GM18502 (cell line): ENCODE results near the gene PLS1.
"Not testable (repeated sequence)": the region's sequence is repeated elsewhere in the genome, so short reads cannot be mapped to it uniquely, and the experiment has no call there.

Experiments used
- ATAC-seq: cut with Tn5 transposase; IDR thresholded peaks from one replicate; pipeline ENCODE4 v1.9.1; 2021; ENCODE audit warnings: mild to moderate bottlenecking; ENCODE audit not compliant: unreplicated experiment, poor library complexity

The PLS1 gene

DNA sequence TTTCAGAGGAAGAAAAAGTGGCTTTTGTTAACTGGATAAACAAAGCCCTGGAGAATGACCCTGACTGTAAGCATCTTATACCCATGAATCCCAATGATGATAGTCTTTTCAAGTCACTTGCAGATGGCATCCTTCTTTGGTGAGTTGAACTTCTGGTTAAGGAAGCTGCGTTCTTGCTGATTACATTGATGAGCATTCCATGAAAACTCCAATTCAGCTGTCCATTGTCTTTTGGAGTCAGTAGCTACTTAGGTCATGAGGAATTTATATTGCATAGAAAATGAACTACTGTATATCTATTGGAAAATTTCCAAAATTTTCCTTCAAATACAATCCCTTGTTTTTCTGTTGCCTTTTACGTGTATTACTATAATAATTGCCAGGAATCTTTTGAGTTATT is 80.0 kb downstream of the PLS1 start:
- ATAC-seq = no peak

DNA sequence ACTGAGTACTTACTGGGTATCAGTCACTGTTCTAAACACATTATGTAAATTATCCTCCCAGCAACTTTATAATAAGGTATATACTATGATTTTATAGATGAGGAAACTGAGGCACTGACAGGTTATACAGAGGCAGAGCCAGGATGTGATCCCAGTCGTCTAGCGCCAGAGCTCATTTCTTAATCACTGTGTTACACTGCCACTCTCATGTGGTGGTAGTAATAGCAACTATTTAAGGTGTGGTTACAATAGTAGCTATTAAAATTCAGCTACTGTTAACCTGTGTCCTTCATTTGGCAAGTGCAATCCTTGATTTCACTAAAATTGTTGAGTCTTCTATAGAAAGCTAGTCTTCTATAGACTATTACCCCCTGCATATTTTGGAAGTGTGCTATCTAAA is 84.5 kb downstream of the PLS1 start:
- ATAC-seq = no peak

DNA sequence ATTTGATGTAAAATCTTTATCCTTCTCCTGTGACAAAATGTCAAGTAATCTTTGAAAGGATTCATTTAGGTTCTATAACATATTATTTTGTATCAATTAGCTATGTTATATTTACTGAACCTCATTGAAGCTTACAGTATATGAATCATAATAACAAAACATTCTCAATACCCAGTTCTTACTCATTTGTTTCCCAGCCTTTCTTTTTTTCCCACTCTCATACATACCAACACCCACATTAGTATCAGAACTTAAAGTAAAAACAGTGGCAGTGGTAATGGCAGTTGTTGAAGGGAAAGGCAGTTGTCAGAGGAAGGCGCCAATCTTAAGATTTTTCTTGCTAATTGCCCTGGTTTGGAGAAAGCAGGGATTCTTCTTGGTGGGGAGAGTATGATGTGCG is 94.4 kb downstream of the PLS1 start:
- ATAC-seq = no peak

DNA sequence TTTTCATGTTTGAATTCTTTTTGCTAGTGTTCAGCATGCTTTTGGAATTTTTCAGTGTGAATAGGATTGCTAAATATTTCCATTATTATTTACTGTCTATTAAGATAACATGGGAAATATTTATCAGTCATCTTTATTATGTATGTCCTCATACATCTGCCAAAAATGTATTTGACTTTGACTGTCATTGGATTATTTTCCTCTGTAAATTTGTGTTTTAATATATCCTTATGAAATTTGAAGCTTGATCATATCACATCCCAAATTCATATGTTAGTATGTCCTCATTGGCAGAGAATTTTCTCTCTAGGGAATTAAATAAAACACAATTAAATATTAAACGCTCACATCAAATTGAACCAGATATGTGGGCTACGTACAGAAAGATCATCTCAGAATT is 95.3 kb downstream of the PLS1 start:
- ATAC-seq = no peak

DNA sequence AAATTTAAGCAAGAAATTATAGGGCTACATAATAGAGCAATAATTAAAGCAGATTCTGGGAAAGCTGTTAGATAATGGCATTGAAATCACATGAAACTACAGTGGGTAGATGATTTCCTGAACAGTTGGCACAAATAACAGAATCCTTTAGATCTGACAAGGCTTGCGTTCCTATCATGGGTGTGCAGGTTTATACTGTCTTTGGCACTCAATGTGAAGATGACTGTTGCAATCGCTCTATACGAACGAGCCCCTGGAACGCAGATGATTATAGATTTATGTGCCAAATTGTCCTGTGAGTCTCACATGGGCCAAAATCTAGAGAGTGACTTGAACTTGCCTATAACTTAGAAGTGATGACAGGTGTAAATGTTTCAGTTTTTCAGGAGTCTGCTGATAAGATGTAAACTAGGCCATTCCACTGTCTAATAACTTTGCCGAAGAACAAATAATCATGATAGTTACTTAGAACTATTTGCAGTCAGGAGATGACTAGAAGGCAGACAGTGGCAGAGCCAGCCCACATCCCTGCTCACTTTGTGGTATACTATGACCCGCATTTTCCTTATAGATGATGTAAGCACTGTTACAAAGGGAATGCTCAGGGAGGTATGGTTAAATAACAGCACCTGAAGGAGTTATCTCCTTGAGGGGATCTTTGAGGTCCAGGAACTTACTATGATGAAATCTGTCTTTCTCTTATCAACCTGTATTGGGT is 97.1 kb downstream of the PLS1 start:
- ATAC-seq = no peak

DNA sequence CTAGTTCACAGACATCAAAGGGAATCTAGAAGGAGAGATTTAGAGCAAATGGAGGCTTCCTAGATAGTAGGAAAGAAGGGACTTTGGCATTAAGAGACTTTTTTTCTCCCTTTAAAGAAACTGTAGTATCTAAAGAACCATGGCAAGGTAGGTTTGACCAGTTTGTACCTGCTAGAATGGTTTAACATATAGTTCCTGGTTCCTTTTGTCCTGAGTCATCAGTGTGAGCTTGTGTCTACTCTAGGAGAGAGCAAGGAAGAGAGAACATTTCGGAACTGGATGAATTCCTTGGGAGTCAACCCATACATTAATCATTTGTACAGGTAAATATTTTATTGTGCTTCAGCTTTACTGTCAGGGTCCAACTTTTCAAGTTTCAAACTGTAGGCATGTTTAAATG is 98.0 kb downstream of the PLS1 start:
- ATAC-seq = no peak

DNA sequence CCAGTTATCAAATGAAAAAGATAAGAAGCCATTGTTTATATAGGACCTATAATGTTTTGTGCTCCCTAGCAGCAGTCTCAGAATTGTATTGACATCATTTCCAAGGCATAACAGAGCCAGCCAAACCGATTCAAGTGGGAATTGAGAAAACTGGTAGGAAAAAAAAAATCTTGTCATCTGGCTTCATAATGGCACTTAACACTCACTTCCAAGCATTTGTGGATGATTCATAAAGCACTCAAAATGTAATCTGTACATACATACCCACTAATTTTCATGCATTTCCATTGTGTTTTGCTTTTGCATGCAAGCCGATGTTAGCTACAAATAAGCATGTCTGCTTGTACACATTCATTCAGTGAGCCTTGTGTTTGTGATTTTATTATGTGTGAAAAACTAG is 109.0 kb downstream of the PLS1 start:
- ATAC-seq = no peak

DNA sequence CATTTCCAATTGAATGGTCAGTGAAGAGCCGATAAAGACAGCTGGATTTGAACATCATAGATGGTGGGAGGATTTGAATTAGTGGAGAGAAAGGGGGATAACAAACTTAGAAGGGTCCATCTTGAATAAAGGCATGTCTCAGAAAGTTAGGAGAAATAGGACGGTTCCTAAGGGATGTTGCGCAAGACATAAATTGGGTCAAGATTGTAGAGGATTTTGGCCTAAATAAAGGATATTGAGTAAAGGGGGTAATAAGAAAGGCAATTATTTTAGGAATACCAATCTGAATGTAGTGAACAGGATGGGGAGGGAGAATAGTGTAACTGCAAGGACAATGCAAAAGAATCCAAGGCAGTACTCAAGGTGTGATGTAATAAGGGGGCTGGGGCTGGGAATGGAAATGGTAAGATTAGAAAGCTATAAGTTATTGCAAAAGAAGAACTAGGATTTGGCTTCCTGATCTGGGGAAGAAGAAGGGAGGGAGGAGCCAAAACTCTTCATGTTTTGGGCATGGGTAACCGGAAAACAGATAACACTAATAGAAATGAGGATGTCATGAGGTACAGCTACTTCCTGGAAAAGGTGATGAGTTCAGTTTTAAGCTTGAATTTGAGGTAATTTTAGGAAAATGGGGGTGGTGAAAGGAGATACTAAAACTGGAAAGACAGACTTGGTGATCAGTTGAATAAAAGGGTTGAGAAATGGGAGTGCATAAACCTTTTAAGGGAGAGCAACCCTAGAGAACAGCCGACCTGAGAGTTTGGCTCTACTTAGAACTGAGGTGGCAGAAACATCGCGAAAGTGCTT is 110.3 kb downstream of the PLS1 start:
- ATAC-seq = no peak

DNA sequence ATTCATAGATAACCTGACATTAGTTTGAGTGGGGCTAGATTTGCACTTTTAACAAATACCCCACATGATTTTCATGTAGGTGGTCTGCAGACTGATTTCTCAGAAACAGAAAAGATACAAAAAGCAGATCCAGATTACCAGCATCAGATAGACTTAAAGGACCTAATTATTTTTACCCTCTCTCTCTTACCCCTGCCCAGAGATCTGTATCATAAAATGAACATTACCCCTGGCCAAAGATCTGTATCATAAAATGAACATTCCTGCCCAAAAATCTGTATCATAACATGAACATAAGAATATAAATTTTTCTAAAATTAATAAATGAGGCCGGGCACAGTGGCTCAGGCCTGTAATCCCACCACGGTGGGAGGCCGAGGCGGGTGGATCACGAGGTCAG is 113.0 kb downstream of the PLS1 start:
- no peak for ATAC-seq

DNA sequence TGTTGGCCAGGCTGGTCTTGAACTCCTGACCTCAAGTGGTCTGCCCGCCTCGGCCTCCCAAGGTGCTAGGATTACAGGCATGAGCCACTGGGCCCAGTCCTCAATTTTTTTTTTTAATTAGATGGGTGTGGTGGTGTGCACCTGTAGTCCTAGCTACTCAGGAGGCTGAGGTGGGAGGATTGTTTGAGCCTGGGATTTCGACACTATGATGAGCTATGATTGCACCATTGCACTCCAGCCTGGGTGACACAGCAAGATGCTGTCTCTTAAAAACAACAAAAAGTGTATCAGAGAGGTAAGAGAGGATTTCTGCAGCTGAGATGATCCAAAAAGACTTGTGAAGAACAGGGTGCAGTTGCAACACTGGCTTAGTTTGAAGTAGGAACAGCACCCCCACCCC is 118.7 kb downstream of the PLS1 start:
- not testable (repeated sequence) for ATAC-seq

DNA sequence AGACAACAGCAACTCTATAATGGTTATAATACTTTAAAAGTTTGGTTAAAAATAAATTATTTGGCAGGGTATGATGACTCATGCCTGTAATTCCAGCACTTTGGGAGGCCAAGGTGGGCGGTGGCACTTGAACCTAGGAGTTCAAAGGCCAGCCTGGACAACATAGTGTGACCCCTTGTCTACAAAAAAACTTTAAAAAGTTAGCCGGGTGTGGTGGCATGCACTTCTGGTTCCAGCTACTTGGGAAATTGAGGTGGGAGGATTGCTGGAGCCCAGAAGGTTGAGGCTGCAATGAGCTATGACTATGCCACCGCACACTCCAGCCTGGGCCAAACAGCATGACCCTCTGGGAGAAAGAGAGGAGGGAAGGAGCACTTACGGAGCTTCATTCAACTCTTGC is 119.9 kb downstream of the PLS1 start:
- ATAC-seq = no peak

DNA sequence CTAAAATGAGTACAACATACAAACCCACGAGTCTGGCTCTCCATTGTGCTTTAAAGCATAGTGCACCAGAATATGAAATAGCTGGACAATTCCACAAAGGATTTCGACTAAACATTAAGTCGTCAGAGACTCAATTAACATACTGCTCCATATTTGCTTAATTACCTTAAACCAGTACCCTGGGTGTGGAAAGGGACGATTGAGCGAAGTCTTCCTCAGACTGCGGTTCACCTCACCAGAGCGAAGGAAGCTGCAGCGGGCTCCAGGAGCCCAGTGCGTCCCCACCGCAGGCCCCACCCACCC is 127.4 kb downstream of the PLS1 start:
- ATAC-seq = peak; percentile 24

DNA sequence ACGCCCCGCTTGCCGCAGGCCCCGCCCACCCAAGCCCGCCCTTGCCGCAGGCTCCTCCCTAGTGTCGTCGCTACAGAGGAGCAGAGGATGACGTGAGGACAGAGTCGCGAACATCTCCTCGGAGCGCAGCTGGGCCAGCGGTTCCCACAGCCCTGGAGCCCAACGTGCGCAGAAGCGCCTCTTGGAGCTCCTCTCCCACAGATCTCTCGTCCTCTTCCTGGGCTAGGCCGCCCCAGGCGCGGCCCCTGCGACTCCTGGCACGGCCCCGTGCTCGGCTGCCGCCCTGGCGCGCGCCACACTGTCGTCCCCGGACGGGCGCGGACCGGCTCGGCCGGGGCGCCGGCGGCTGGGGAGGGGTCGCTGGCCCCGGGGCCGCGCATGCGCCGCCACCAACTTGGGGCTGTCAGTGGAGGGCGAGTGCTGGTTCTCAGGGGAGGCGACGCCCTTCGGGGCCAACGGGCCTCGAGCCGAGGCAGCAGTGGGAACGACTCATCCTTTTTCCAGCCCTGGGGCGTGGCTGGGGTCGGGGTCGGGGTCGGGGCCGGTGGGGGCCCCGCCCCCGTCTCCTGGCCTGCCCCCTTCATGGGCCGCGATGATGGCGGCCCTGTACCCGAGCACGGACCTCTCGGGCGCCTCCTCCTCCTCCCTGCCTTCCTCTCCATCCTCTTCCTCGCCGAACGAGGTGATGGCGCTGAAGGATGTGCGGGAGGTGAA is 127.9 kb downstream of the PLS1 start, which contains the start of gene TRPC1:
TRPC1 (plus strand) TSS at position 67 of the 714 bp plus-strand sequence; CDS start at position 593, 526 bp downstream.
- ATAC-seq = peak; percentile 97

DNA sequence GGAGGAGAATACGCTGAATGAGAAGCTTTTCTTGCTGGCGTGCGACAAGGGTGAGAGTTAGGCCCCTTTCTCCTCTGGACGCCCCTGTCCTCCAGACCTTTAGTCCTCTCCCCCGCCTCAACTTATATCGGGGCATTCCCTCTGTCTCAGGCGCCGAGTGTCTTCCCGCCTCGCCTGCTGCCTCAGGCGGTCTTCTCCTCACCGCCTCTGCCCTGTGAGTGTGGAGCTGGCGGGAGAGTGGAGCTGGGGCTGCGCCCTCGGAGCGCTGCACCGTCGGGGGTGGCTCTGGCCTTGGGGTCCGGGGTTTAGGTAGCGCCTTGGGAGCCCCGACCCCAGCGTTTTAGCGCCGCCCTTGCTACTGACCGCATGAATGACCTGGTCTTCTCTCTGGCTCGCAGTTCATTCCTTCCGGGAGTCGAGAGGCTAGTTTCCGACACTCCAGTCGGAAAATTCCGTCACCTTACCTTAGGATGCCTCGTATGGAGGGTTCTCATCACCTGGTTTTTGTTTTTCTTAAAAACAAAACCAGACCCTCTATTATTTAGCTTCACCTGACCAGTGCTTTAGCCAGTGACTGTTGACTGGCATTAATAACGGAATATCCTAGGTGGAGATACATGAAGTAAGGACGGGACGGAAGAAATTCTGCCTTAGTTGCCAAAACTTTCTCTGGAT is 128.6 kb downstream of the PLS1 start:
- peak; percentile 16 for ATAC-seq

DNA sequence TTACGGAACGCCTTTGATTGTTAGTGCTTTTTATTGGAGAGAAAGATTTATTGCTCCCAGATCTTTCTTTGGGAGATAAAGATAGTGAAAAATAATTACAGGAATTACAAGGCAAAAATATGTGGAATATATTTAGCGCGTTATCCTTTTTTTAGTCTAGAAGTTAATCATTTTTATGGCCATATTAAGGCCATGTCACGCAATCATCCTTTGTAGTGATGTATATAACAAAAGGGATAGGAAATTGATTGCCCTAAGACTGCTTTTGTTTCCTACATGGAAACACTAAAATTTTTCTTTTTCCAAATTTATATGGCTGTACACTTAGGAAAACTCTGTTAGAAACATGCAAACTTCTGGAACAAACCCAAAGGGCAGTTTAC is 129.2 kb downstream of the PLS1 start:
- no peak for ATAC-seq

DNA sequence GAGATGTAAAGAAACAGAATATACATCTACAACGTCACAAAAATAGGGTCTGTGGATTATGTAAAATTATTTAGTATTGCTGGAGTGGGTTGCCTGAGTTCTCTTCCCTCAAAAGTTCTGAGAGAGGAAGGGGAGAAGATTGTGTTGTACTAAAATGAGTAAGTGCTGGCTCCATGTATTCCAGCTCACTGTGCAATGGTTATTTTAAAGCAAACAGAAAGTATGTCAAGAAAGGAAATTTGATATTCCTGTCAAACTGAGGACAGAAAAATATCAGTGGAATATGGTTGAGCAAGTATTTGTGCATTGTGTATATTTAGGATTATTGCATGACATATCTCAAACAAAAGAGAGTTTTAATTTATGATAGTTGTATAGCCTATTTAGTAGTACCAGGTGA is 129.8 kb downstream of the PLS1 start:
- ATAC-seq = no peak

DNA sequence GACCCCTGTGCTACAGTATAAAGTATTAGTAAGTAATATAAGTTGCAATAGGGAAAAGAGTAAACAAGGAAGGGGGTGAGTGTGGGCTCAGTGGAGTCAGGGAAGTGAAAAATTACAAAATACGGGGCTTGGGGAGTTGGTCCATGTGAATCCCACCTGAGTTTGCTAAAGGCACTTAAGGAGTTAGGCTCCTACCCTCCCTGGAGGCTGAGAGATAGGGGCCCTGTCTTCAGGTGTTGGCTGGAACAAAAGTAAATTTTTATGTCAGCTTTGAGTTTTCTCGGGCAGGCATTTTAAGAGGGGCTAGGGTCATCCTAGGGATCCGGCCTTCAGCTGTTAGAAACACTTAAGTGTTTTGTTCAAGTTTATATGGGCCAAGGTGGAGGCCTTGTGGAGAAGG is 135.9 kb downstream of the PLS1 start:
- no peak for ATAC-seq

DNA sequence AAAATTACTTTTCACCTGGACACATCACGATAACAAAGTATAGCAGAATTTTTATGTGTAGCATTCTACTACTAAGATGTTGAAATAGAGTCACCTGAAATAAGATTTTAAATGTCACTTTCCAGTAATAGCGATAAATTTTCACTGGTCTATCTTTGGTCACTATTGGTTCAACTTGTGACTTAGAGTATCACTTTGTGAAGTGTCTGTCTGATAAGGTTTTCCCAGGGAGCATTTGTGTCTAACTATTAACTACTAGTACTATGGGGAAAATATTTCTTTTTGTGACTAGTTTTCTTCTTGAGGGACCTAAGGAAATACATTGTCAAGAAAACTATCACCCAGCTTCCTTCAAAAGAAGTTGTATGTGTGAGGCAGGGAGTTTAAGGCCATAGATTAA is 138.6 kb downstream of the PLS1 start:
- no peak for ATAC-seq

DNA sequence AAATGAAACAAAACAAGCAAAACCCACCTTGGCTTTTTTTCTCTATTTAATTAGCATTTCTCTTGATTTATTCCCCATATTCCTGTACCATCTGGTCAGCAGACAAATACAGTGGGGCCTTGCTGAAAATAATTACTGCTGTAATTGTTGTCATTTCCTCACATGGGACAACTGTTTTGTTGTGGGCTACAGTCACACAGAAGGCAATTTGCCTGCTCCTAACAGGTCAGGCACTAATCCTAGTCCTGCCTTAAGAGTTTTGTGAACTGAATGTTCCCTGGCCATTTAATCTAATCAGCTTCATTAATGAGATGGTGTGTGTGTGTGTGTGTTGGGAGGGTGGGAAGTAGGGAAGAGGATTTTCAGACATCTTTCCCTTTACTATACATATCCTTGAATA is 139.3 kb downstream of the PLS1 start:
- ATAC-seq = no peak

DNA sequence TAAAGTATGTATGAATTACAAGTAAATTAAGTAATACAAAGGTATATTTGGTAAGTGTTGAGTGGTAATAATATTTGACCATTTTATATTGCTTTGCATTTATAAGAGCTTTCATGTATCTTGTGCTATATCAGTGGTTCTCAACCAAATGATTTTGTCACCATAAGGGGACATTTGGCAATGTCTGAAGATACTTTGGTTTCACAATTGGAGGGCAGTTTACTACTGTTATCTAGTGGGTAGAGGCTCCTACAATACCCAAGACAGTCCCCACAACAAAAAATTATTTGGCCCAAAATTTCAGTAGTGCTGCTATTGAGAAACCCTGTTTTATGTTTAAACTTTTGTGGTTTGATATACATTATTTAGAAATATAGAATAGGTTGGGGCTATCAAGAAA is 142.2 kb downstream of the PLS1 start:
- no peak for ATAC-seq

DNA sequence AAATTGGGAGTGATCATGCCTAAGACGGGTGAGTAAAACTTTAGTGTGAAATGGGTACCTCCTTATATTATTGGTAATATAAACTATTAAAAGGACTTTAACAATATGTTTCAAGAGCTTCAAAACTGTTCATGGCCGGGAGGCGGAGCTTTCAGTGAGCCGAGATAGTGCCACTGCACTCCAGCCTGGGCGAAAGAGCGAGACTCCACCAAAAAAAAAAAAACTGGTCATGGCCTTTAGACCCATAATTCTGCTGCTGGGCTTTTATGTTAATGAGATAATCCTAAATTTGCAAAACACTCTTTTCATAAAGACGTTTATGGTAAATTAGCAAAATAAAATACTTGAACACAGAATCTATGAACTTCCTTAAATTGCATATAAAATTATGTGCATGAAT is 150.5 kb downstream of the PLS1 start:
- ATAC-seq = no peak
